ENCODE measurements around the gene SLC16A12.

The SLC16A12 gene

GRCh38 chr10:89515031-89515841 lies 20.2 kb downstream of the SLC16A12 start:
- WGBS (ENCODE audit: insufficient coverage) = 88% methylated on average over 6 of the region's 8 CpGs
- H3K4me3 ChIP-seq (ENCODE audit: control insufficient read depth in 1 of 7, extremely low read depth in 1 of 7, insufficient read depth in 4 of 7, low read depth in 2 of 7, low read length in 6 of 7) = no peak overlapping the region
- H3K9me3 ChIP-seq (ENCODE audit: control extremely low read depth in 1 of 5, control insufficient read depth in 4 of 5, insufficient read depth in 2 of 5, low read depth in 1 of 5, low read length in 4 of 5) = no peaks in the 10 kb centered on the region
- no peak overlapping the region for H3K27ac ChIP-seq (ENCODE audit: insufficient read depth in 1 of 2, low read depth in 1 of 2, low read length in 2 of 2, poor library complexity in 1 of 2, severe bottlenecking in 2 of 2)
- no peak for DNase-seq
- ChIA-PET CTCF (no interaction called here), POLR2A (no interaction called here)
- H3K4me1 ChIP-seq (ENCODE audit: control extremely low read depth in 1 of 4, control insufficient read depth in 4 of 4, insufficient read depth in 4 of 4, low read length in 3 of 4) = no peaks in the 10 kb centered on the region
- no peaks in the 10 kb centered on the region for H3K27me3 ChIP-seq (replicated peaks in 2 of 5; ENCODE audit: control insufficient read depth in 4 of 5, insufficient read depth in 5 of 5, low read length in 4 of 5)
- no peaks in the 10 kb centered on the region for H3K36me3 ChIP-seq (ENCODE audit: control insufficient read depth in 4 of 4, insufficient read depth in 4 of 4, low read length in 3 of 4)

- Histone ChIP-seq H3K36me3 (ENCODE audit: control insufficient read depth in 4 of 4, insufficient read depth in 4 of 4, low read length in 3 of 4) (no peaks in the 10 kb centered on the region), H3K9me3 (ENCODE audit: control extremely low read depth in 1 of 5, control insufficient read depth in 4 of 5, insufficient read depth in 2 of 5, low read depth in 1 of 5, low read length in 4 of 5) (no peaks in the 10 kb centered on the region), H3K4me1 (ENCODE audit: control extremely low read depth in 1 of 4, control insufficient read depth in 4 of 4, insufficient read depth in 4 of 4, low read length in 3 of 4) (no peaks in the 10 kb centered on the region), H3K27me3 (replicated peaks in 2 of 5; ENCODE audit: control insufficient read depth in 4 of 5, insufficient read depth in 5 of 5, low read length in 4 of 5) (no peaks in the 10 kb centered on the region), H3K27ac (ENCODE audit: insufficient read depth in 1 of 2, low read depth in 1 of 2, low read length in 2 of 2, poor library complexity in 1 of 2, severe bottlenecking in 2 of 2) (no peak overlapping the region), H3K4me3 (ENCODE audit: control insufficient read depth in 1 of 7, extremely low read depth in 1 of 7, insufficient read depth in 4 of 7, low read depth in 2 of 7, low read length in 6 of 7) (no peak overlapping the region)
- 100% methylated on average over 1 of the region's 1 CpG for WGBS (ENCODE audit: insufficient coverage)
- no peak for DNase-seq
- CTCF ChIA-PET = no interaction called here
- POLR2A ChIA-PET = no interaction called here
Measured at GRCh38 chr10:89513206-89513605, 22.2 kb downstream of the SLC16A12 start.

GRCh38 chr10:89505640-89506275 lies 29.6 kb downstream of the SLC16A12 start:
- no peaks in the 10 kb centered on the region for H3K27me3 ChIP-seq (replicated peaks in 2 of 5; ENCODE audit: control insufficient read depth in 4 of 5, insufficient read depth in 5 of 5, low read length in 4 of 5)
- no peaks in the 10 kb centered on the region for H3K9me3 ChIP-seq (ENCODE audit: control extremely low read depth in 1 of 5, control insufficient read depth in 4 of 5, insufficient read depth in 2 of 5, low read depth in 1 of 5, low read length in 4 of 5)
- DNase-seq = peak in 1 of 3 donors; percentile 48
- POLR2A ChIA-PET = no interaction called here
- H3K4me3 ChIP-seq (ENCODE audit: control insufficient read depth in 1 of 7, extremely low read depth in 1 of 7, insufficient read depth in 4 of 7, low read depth in 2 of 7, low read length in 6 of 7) = no peak overlapping the region
- CTCF ChIA-PET = no interaction called here
- no peak overlapping the region for H3K27ac ChIP-seq (ENCODE audit: insufficient read depth in 1 of 2, low read depth in 1 of 2, low read length in 2 of 2, poor library complexity in 1 of 2, severe bottlenecking in 2 of 2)
- 95% methylated on average over 13 of the region's 13 CpGs for WGBS (ENCODE audit: insufficient coverage)
- H3K36me3 ChIP-seq (ENCODE audit: control insufficient read depth in 4 of 4, insufficient read depth in 4 of 4, low read length in 3 of 4) = no peaks in the 10 kb centered on the region
- no peaks in the 10 kb centered on the region for H3K4me1 ChIP-seq (ENCODE audit: control extremely low read depth in 1 of 4, control insufficient read depth in 4 of 4, insufficient read depth in 4 of 4, low read length in 3 of 4)

- DNase-seq = no peak
- 89% methylated on average over 2 of the region's 2 CpGs for WGBS (ENCODE audit: insufficient coverage)
- no peaks in the 10 kb centered on the region for H3K27me3 ChIP-seq (replicated peaks in 2 of 5; ENCODE audit: control insufficient read depth in 4 of 5, insufficient read depth in 5 of 5, low read length in 4 of 5)
- H3K4me3 ChIP-seq (ENCODE audit: control insufficient read depth in 1 of 7, extremely low read depth in 1 of 7, insufficient read depth in 4 of 7, low read depth in 2 of 7, low read length in 6 of 7) = no peak overlapping the region
- no peaks in the 10 kb centered on the region for H3K9me3 ChIP-seq (ENCODE audit: control extremely low read depth in 1 of 5, control insufficient read depth in 4 of 5, insufficient read depth in 2 of 5, low read depth in 1 of 5, low read length in 4 of 5)
- CTCF ChIA-PET = no interaction called here
- H3K36me3 ChIP-seq (ENCODE audit: control insufficient read depth in 4 of 4, insufficient read depth in 4 of 4, low read length in 3 of 4) = no peaks in the 10 kb centered on the region
- POLR2A ChIA-PET = no interaction called here
- H3K27ac ChIP-seq (ENCODE audit: insufficient read depth in 1 of 2, low read depth in 1 of 2, low read length in 2 of 2, poor library complexity in 1 of 2, severe bottlenecking in 2 of 2) = no peak overlapping the region
- no peaks in the 10 kb centered on the region for H3K4me1 ChIP-seq (ENCODE audit: control extremely low read depth in 1 of 4, control insufficient read depth in 4 of 4, insufficient read depth in 4 of 4, low read length in 3 of 4)
Measured at GRCh38 chr10:89504691-89505090, 30.7 kb downstream of the SLC16A12 start.

- no peaks in the 10 kb centered on the region for H3K9me3 ChIP-seq (ENCODE audit: control extremely low read depth in 1 of 5, control insufficient read depth in 4 of 5, insufficient read depth in 2 of 5, low read depth in 1 of 5, low read length in 4 of 5)
- H3K4me3 ChIP-seq (ENCODE audit: control insufficient read depth in 1 of 7, extremely low read depth in 1 of 7, insufficient read depth in 4 of 7, low read depth in 2 of 7, low read length in 6 of 7) = no peak overlapping the region
- no peak overlapping the region for H3K27ac ChIP-seq (ENCODE audit: insufficient read depth in 1 of 2, low read depth in 1 of 2, low read length in 2 of 2, poor library complexity in 1 of 2, severe bottlenecking in 2 of 2)
- no peaks in the 10 kb centered on the region for H3K4me1 ChIP-seq (ENCODE audit: control extremely low read depth in 1 of 4, control insufficient read depth in 4 of 4, insufficient read depth in 4 of 4, low read length in 3 of 4)
- H3K36me3 ChIP-seq (ENCODE audit: control insufficient read depth in 4 of 4, insufficient read depth in 4 of 4, low read length in 3 of 4) = no peaks in the 10 kb centered on the region
- WGBS (ENCODE audit: insufficient coverage) = 78% methylated on average over 4 of the region's 4 CpGs
- POLR2A ChIA-PET = no interaction called here
- no peaks in the 10 kb centered on the region for H3K27me3 ChIP-seq (replicated peaks in 2 of 5; ENCODE audit: control insufficient read depth in 4 of 5, insufficient read depth in 5 of 5, low read length in 4 of 5)
- CTCF ChIA-PET = no interaction called here
- no peak for DNase-seq
Measured at GRCh38 chr10:89503652-89504370, 31.6 kb downstream of the SLC16A12 start.

GRCh38 chr10:89503151-89503550 lies 32.2 kb downstream of the SLC16A12 start:
- ChIA-PET CTCF (no interaction called here), POLR2A (no interaction called here)
- H3K4me3 ChIP-seq (ENCODE audit: control insufficient read depth in 1 of 7, extremely low read depth in 1 of 7, insufficient read depth in 4 of 7, low read depth in 2 of 7, low read length in 6 of 7) = no peak overlapping the region
- no peak overlapping the region for H3K27ac ChIP-seq (ENCODE audit: insufficient read depth in 1 of 2, low read depth in 1 of 2, low read length in 2 of 2, poor library complexity in 1 of 2, severe bottlenecking in 2 of 2)
- no peaks in the 10 kb centered on the region for H3K4me1 ChIP-seq (ENCODE audit: control extremely low read depth in 1 of 4, control insufficient read depth in 4 of 4, insufficient read depth in 4 of 4, low read length in 3 of 4)
- H3K36me3 ChIP-seq (ENCODE audit: control insufficient read depth in 4 of 4, insufficient read depth in 4 of 4, low read length in 3 of 4) = no peaks in the 10 kb centered on the region
- no peak for DNase-seq
- no peaks in the 10 kb centered on the region for H3K9me3 ChIP-seq (ENCODE audit: control extremely low read depth in 1 of 5, control insufficient read depth in 4 of 5, insufficient read depth in 2 of 5, low read depth in 1 of 5, low read length in 4 of 5)
- WGBS (ENCODE audit: insufficient coverage) = no CpG with 5 or more reads among the region's 3 CpGs
- H3K27me3 ChIP-seq (replicated peaks in 2 of 5; ENCODE audit: control insufficient read depth in 4 of 5, insufficient read depth in 5 of 5, low read length in 4 of 5) = no peaks in the 10 kb centered on the region

- no peak for DNase-seq
- Histone ChIP-seq H3K27me3 (replicated peaks in 2 of 5; ENCODE audit: control insufficient read depth in 4 of 5, insufficient read depth in 5 of 5, low read length in 4 of 5) (no peaks in the 10 kb centered on the region), H3K4me3 (ENCODE audit: control insufficient read depth in 1 of 7, extremely low read depth in 1 of 7, insufficient read depth in 4 of 7, low read depth in 2 of 7, low read length in 6 of 7) (no peak overlapping the region), H3K4me1 (ENCODE audit: control extremely low read depth in 1 of 4, control insufficient read depth in 4 of 4, insufficient read depth in 4 of 4, low read length in 3 of 4) (no peaks in the 10 kb centered on the region), H3K9me3 (ENCODE audit: control extremely low read depth in 1 of 5, control insufficient read depth in 4 of 5, insufficient read depth in 2 of 5, low read depth in 1 of 5, low read length in 4 of 5) (no peaks in the 10 kb centered on the region), H3K27ac (ENCODE audit: insufficient read depth in 1 of 2, low read depth in 1 of 2, low read length in 2 of 2, poor library complexity in 1 of 2, severe bottlenecking in 2 of 2) (no peak overlapping the region), H3K36me3 (ENCODE audit: control insufficient read depth in 4 of 4, insufficient read depth in 4 of 4, low read length in 3 of 4) (no peaks in the 10 kb centered on the region)
- ChIA-PET CTCF (no interaction called here), POLR2A (no interaction called here)
- 100% methylated on average over 1 of the region's 1 CpG for WGBS (ENCODE audit: insufficient coverage)
Measured at GRCh38 chr10:89502549-89502948, 32.8 kb downstream of the SLC16A12 start.
